GM12891 (cell line): Measurements from ENCODE around the gene NEU4.

Experiments
- PAX5 ChIP-seq: IDR thresholded peaks from 2 replicates; pipeline ENCODE4 v1.6.1; 2011; ENCODE audit warnings: low read length, moderate library complexity, mild to moderate bottlenecking; ENCODE audit not compliant: insufficient read depth, severe bottlenecking
- POLR2A ChIP-seq: IDR thresholded peaks from 2 replicates; pipeline ENCODE4 v1.6.1; 2011; ENCODE audit warnings: low read depth, low read length, control low read depth
- POLR2AphosphoS5 ChIP-seq: IDR thresholded peaks from 2 replicates; pipeline ENCODE4 v1.6.1; 2011; ENCODE audit warnings: low read depth, low read length, control low read depth
- POU2F2 ChIP-seq: IDR thresholded peaks from 2 replicates; pipeline ENCODE4 v1.6.1; 2011; ENCODE audit warnings: low read depth, mild to moderate bottlenecking, control low read depth, low read length, moderate library complexity
- TAF1 ChIP-seq: IDR thresholded peaks from 2 replicates; pipeline ENCODE4 v1.6.1; 2011; ENCODE audit warnings: low read depth, low read length, control low read depth

DNA sequence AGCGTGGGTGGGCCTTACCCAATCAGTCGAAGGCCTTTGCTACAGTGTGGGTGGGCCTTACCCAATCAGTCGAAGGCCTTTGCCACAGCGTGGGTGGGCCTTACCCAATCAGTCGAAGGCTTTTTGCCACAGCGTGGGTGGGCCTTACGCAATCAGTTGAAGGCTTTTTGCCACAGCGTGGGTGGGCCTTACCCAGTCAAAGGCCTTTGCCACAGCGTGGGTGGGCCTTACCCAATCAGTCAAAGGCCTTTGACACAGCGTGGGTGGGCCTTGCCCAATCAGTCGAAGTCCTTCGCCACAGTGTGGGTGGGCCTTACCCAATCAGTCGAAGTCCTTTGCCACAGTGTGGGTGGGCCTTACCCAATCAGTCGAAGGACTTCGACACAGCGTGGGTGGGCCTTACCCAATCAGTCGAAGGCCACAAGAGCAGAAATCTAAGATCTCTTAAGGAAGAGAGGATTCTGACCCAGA, 48.7 kb upstream of the NEU4 start:
- TF ChIP-seq TAF1: no peak
- TF ChIP-seq POLR2A: no peak
- no peak for TF ChIP-seq POLR2AphosphoS5
- TF ChIP-seq PAX5: no peak
- no peak for TF ChIP-seq POU2F2
